PFSK-1 (cell line): Measurements from ENCODE around the gene KDM3B.

Source experiments
- FOXP2 ChIP-seq: optimal IDR thresholded peaks from 2 replicates; pipeline ENCODE3; 2011; ENCODE audit warnings: borderline replicate concordance, control low read depth, inconsistent platforms; ENCODE audit not compliant: insufficient read depth; ENCODE audit errors: extremely low read length, extremely low read depth
- POLR2AphosphoS5 ChIP-seq: IDR thresholded peaks from 2 replicates; pipeline ENCODE4 v1.6.1; 2012; ENCODE audit warnings: low read depth, mild to moderate bottlenecking, control low read depth, low read length, moderate library complexity
- SIN3A ChIP-seq: IDR thresholded peaks from 2 replicates; pipeline ENCODE4 v1.6.1; 2012; ENCODE audit warnings: mild to moderate bottlenecking, low read length, moderate library complexity, borderline replicate concordance; ENCODE audit not compliant: insufficient read depth
- TAF1 ChIP-seq: IDR thresholded peaks from 2 replicates; pipeline ENCODE4 v1.6.1; 2012; ENCODE audit warnings: low read length, control low read depth, borderline replicate concordance; ENCODE audit not compliant: insufficient read depth

DNA sequence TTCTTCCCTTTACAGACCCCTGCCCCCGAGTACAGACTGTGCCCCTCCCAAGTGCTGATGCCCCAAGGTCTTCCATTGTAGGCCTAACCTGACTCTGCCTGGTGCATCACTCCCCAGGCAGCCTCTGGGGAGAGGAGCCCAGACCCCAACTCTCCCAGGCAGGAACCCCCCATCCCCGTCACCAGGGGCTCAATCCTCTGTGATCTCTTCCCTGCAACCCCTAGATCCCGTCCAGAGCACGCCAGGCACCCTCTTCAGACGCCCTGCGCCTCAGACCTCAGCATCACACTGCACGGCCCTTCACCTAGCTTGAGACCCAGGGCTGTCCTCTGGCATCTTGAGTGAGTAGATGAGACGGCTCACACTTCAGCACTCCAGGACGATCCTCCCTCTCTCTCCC, 106.4 kb downstream of the KDM3B start:
- TF ChIP-seq TAF1 (no peak), POLR2AphosphoS5 (no peak), SIN3A (no peak), FOXP2 (no peak)
